CD4-positive, alpha-beta T cell (primary cell): ENCODE measurements around the gene ACSBG1. TPM values are rescaled to one million over a fixed set of nuclear protein-coding genes. Genes with fewer than 3 reads are reported as not detected.
"Not testable (repeated sequence)": the region's sequence is repeated elsewhere in the genome, so short reads cannot be mapped to it uniquely, and the experiment has no call there.

Experiments
- ATAC-seq: fragments of 200-7000 bp; cut with Tn5 transposase; one replicate; pipeline ENCODE4 v1.10.0; 2022; ENCODE audit warnings: mild to moderate bottlenecking; ENCODE audit not compliant: poor library complexity
- CTCF ChIA-PET: fragments of 350-600 bp; sonication (Branson Sonifier 250); formaldehyde crosslinking; loops from one replicate; lab custom pipeline; 2021; ENCODE audit warnings: antibody characterized with exemption, inconsistent platforms; lab: Charles Lee
- POLR2A ChIA-PET: fragments of 350-600 bp; sonication (Branson Sonifier 250); formaldehyde crosslinking; loops from one replicate; lab custom pipeline; 2021; ENCODE audit warnings: antibody characterized with exemption, inconsistent platforms; lab: Charles Lee
- DNase-seq, 14 experiments: peaks; one replicate each; pipeline ENCODE4 v3.0.0-alpha.2; 2013 to 2020; ENCODE audit warnings: mixed read lengths in 2 of 14
- H3K27ac ChIP-seq, 2 donors: one replicate each; pipeline versions ENCODE4 v1.5.1 to v1.7.0; 2013; ENCODE audit warnings: low read length in 2 of 2, low read depth in 1 of 2, mild to moderate bottlenecking in 1 of 2
- H3K27me3 ChIP-seq, 2 experiments: 1 replicate in 1 of 2; 2 replicates in 1 of 2; pipeline versions ENCODE4 v1.6.1 to v1.7.0; 2013; ENCODE audit warnings: low read length in 2 of 2, control low read depth in 1 of 2, mild to moderate bottlenecking in 1 of 2, moderate library complexity in 1 of 2; ENCODE audit not compliant: insufficient read depth in 2 of 2, control insufficient read depth in 1 of 2
- H3K36me3 ChIP-seq: one replicate; pipeline ENCODE4 v1.6.1; 2013; ENCODE audit warnings: low read length, control low read depth; ENCODE audit not compliant: insufficient read depth
- H3K4me1 ChIP-seq: one replicate; pipeline ENCODE4 v1.6.1; 2013; ENCODE audit warnings: low read length, control low read depth; ENCODE audit not compliant: insufficient read depth
- H3K4me3 ChIP-seq: one replicate; pipeline ENCODE4 v1.5.1; 2013; ENCODE audit warnings: mild to moderate bottlenecking, low read length, moderate library complexity
- H3K9me3 ChIP-seq, 2 experiments: 1 replicate in 1 of 2; 2 replicates in 1 of 2; pipeline versions ENCODE4 v1.6.1 to v1.7.0; 2013; ENCODE audit warnings: low read length in 2 of 2, mild to moderate bottlenecking in 2 of 2, control low read depth in 1 of 2, moderate library complexity in 1 of 2; ENCODE audit not compliant: control insufficient read depth in 1 of 2, insufficient read depth in 1 of 2
- H3K27ac Mint-ChIP-seq: one replicate; pipeline ENCODE4 v1.8.0; 2020; ENCODE audit warnings: mixed read lengths
- H3K27me3 Mint-ChIP-seq: one replicate; pipeline ENCODE4 v1.8.0; 2021; ENCODE audit warnings: mixed read lengths
- H3K36me3 Mint-ChIP-seq: one replicate; pipeline ENCODE4 v1.8.0; 2021; ENCODE audit warnings: low read depth, mixed read lengths
- H3K4me1 Mint-ChIP-seq: one replicate; pipeline ENCODE4 v1.8.0; 2021; ENCODE audit warnings: low read depth, mixed read lengths
- H3K4me3 Mint-ChIP-seq: one replicate; pipeline ENCODE4 v1.8.0; 2020; ENCODE audit warnings: mild to moderate bottlenecking, mixed read lengths
- H3K9me3 Mint-ChIP-seq: one replicate; pipeline ENCODE4 v1.8.0; 2020; ENCODE audit warnings: mixed read lengths
- intact Hi-C, 2 experiments: fragments of 100-400 bp; cut with DNase I in 1 of 2; cut with micrococcal nuclease in 1 of 2; formaldehyde crosslinking; loops; one replicate each; pipeline versions ENCODE4 v1.15.1 to v1.9.0; 2023 to 2025; cut with DNase I, micrococcal nuclease
- total RNA-seq, 174 experiments: library from RNA in 2 of 174; stranded (reverse) in 2 of 174; gene quantifications; one replicate each; pipeline ENCODE4 v1.2.3 and lab custom pipeline; 2021 to 2026
- TF ChIP-seq, protein P1 (sequence below): fragments of 200-600 bp; IDR thresholded peaks from one replicate; pipeline ENCODE4 v1.8.0; 2022; ENCODE audit warnings: antibody characterized with exemption, mild to moderate bottlenecking

The ACSBG1 gene
- total RNA-seq, 2 experiments from 2014 or later: 0.05 to 0.22 TPM

DNA sequence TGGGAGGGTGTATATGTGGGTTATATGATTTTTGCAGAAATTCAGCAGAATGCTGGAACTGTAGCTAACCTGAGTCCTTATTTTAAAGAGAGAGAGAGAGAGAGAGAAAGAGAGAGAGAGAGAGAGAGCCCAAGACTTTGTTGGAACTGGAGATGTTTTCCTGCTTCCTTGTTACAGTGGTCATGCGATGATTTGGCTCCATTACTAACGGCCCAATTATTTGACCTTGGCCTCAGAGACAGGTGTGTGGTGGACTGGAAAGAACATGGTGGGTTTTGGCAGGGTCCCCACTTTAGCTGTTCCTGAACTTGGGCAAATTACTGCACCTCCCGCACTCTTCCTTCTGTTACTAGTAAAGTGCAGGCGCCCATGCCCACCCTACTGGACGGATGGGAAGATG lies 14.8 kb upstream of the ACSBG1 start:
- H3K9me3 Mint-ChIP-seq: no peaks in the 10 kb centered on the region
- no peaks in the 10 kb centered on the region for H3K36me3 Mint-ChIP-seq
- no peak overlapping the region for H3K4me3 Mint-ChIP-seq
- H3K4me3 ChIP-seq: no peak overlapping the region
- ATAC-seq (no peak), DNase-seq (no peak)
- no peak overlapping the region for H3K27ac Mint-ChIP-seq
- no peaks in the 10 kb centered on the region for H3K36me3 ChIP-seq
- ChIA-PET CTCF (no interaction called here), POLR2A (no interaction called here)
- TF ChIP-seq, protein P1, sequence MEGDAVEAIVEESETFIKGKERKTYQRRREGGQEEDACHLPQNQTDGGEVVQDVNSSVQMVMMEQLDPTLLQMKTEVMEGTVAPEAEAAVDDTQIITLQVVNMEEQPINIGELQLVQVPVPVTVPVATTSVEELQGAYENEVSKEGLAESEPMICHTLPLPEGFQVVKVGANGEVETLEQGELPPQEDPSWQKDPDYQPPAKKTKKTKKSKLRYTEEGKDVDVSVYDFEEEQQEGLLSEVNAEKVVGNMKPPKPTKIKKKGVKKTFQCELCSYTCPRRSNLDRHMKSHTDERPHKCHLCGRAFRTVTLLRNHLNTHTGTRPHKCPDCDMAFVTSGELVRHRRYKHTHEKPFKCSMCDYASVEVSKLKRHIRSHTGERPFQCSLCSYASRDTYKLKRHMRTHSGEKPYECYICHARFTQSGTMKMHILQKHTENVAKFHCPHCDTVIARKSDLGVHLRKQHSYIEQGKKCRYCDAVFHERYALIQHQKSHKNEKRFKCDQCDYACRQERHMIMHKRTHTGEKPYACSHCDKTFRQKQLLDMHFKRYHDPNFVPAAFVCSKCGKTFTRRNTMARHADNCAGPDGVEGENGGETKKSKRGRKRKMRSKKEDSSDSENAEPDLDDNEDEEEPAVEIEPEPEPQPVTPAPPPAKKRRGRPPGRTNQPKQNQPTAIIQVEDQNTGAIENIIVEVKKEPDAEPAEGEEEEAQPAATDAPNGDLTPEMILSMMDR: no peak
- no peaks in the 10 kb centered on the region for H3K4me1 ChIP-seq
- no peaks in the 10 kb centered on the region for H3K27me3 ChIP-seq
- H3K27ac ChIP-seq: no peak overlapping the region
- H3K4me1 Mint-ChIP-seq: no peaks in the 10 kb centered on the region
- intact Hi-C loops: no loop called here
- no peaks in the 10 kb centered on the region for H3K9me3 ChIP-seq
- no peaks in the 10 kb centered on the region for H3K27me3 Mint-ChIP-seq

DNA sequence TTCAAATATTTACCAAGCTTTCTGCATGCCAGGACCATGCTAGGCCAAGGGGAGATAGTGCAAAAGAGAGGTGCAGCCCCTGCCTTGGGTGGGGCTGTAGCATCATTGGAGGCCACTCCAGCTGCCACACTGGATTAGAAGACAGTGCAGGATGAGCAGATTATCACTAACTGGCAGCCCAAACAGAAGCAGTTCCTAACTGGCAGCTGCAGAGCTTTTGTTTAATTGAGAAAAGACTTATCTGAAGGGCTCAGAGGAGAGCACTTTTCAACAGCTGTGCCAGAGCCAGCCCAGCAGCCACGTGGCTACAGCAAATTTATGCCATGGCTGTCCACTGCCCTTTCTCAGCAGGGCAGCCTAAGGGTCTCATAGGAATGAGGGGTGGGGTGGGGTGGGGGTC lies 13.5 kb upstream of the ACSBG1 start:
- Histone ChIP-seq H3K27me3 (no peaks in the 10 kb centered on the region), H3K36me3 (no peaks in the 10 kb centered on the region), H3K27ac (no peak overlapping the region), H3K4me1 (no peaks in the 10 kb centered on the region), H3K9me3 (no peaks in the 10 kb centered on the region), H3K4me3 (no peak overlapping the region)
- no peak overlapping the region for H3K4me3 Mint-ChIP-seq
- CTCF ChIA-PET: no interaction called here
- no peaks in the 10 kb centered on the region for H3K36me3 Mint-ChIP-seq
- intact Hi-C loops: no loop called here
- no peak overlapping the region for H3K27ac Mint-ChIP-seq
- POLR2A ChIA-PET: no interaction called here
- no peaks in the 10 kb centered on the region for H3K9me3 Mint-ChIP-seq
- no peaks in the 10 kb centered on the region for H3K27me3 Mint-ChIP-seq
- no peak for ATAC-seq
- TF ChIP-seq, protein P1: no peak
- H3K4me1 Mint-ChIP-seq: no peaks in the 10 kb centered on the region
- DNase-seq: no peak

DNA sequence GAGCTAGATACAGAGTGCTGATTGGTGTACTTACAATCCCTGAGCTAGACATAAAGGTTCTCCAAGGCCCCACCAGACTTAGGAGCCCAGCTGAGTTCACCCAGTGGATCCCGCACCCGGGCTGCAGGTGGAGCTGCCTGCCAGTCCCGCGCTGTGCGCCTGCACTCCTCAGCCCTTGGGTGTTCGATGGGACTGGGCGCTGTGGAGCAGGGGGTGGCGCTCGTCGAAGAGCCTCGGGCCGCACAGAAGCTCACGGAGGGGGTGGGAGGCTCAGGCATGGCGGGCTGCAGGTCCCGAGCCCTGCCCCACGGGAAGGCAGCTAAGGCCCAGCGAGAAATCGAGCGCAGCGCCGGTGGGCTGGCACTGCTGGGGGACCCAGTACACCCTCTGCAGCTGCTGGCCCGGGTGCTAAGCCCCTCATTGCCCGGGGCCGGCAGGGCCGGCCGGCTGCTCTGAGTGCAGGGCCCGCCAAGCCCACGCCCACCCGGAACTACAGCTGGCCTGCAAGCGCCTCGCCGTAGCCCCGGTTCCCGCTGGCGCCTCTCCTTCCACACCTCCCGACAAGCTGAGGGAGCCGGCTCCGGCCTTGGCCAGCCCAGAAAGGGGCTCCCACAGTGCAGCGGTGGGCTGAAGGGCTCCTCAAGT lies 11.7 kb upstream of the ACSBG1 start:
- H3K4me3 Mint-ChIP-seq, H3K9me3 ChIP-seq, H3K9me3 Mint-ChIP-seq, H3K4me1 Mint-ChIP-seq, H3K27ac Mint-ChIP-seq, ATAC-seq, H3K36me3 Mint-ChIP-seq, POLR2A ChIA-PET, H3K27me3 Mint-ChIP-seq, H3K36me3 ChIP-seq, DNase-seq, H3K27ac ChIP-seq, H3K27me3 ChIP-seq, H3K4me3 ChIP-seq, H3K4me1 ChIP-seq, intact Hi-C loops: not testable (repeated sequence)
- CTCF ChIA-PET: interaction anchor here (1.1 kb wide), 1 partner anchor 138 kb away, joined by 3 read pairs; no protein-coding TSS in a partner anchor

DNA sequence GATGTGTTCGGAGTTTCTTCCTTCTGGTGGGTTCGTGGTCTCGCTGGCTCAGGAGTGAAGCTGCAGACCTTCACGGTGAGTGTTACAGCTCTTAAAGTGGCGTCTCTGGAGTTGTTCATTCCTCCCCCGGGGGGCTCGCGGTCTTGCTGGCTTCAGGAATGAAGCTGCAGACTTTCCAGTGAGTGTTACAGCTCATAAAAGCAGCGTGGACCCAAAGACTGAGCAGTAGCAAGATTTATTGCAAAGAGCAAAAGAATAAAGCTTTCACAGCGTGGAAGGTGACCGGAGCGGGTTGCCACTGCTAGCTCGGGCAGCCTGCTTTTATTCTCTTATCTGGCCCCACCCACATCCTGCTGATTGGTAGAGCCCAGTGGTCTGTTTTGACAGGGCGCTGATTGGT lies 11.0 kb upstream of the ACSBG1 start:
- H3K36me3 Mint-ChIP-seq, H3K9me3 ChIP-seq, H3K36me3 ChIP-seq, H3K4me1 ChIP-seq, H3K27ac Mint-ChIP-seq, H3K4me3 ChIP-seq, H3K4me1 Mint-ChIP-seq, DNase-seq, H3K27me3 ChIP-seq, H3K27me3 Mint-ChIP-seq, H3K4me3 Mint-ChIP-seq, H3K27ac ChIP-seq, ATAC-seq, H3K9me3 Mint-ChIP-seq, intact Hi-C loops: not testable (repeated sequence)
- CTCF ChIA-PET: interaction anchor here (1.1 kb wide), 1 partner anchor 137 kb away, joined by 3 read pairs; no protein-coding TSS in a partner anchor
- POLR2A ChIA-PET: interaction anchor here (0.6 kb wide), 1 partner anchor 111 kb away, joined by 4 read pairs; no protein-coding TSS in a partner anchor
